ENCODE measurements around the gene ANKRD49.

DNA sequence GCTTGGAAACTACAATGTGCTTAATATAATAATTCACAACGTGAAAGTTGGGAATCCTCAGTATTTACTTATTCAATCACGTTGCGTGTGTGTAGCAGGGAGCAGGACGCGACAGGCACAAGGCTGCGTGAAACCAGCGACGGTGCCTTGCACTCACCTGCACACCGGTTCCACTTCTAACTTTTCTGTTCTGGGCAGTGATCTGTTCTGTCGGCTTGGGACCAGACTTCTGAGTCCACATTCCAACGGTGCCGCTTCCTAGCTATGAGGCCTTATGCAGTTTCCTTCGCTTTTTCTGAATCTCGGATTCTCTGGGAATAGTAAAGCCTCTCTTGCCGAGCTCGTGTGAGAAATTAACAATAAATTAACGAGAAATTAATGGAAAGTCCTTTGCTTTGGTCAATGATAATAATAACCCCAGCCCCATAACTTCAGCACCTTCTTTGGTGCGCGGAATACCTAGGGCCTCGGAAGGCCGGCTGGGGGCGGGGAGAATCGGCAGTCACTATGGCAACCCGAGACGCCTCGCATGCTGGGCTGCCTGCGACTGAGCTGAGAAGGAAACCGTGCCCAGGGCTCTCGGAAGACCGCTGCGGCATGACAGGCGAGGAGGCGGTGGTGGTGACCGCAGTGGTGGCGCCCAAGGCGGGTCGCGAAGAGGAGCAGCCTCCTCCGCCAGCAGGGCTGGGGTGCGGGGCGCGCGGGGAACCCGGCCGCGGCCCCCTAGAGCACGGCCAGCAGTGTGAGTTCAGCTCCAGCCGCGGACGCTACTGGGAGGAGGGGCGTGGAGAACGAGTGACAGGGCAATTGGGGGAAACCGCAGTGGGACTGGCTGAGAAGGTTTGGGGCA is 18.4 kb downstream of the ANKRD49 start, which contains the start of gene C11orf97:
- no peak for TF ChIP-seq CTCF (IDR thresholded peaks at IDR 0.05)
- TF ChIP-seq POLR2A (IDR thresholded peaks at IDR 0.05): no peak
